Caco-2 (cell line): ENCODE measurements around the gene PURA. TPM values are rescaled to one million over a fixed set of nuclear protein-coding genes. Genes with fewer than 3 reads are reported as not detected.
A peak's percentile ranks its signal among the peaks of the same experiment; 100 is the strongest.

ENCODE experiments used
- BruUV-seq: library from RNA; stranded (reverse); fragments of 400-500 nt; replicated peaks from 2 replicates; lab custom pipeline; 2021; lab: Mats Ljungman, UMichigan
- CTCF ChIA-PET: fragments of 300-600 bp; sonication (Branson Sonifier 250); formaldehyde crosslinking; loops from one replicate; lab custom pipeline; 2022; ENCODE audit warnings: antibody characterized with exemption; lab: Charles Lee
- POLR2A ChIA-PET: fragments of 300-600 bp; sonication (Branson Sonifier 250); formaldehyde crosslinking; loops from one replicate; lab custom pipeline; 2022; ENCODE audit warnings: antibody characterized with exemption; lab: Charles Lee
- DNase-seq, 2 experiments: peaks; one replicate each; pipeline versions ENCODE4 v3.0.0 to v3.0.0-alpha.2; 2020 to 2022
- H3K27me3 ChIP-seq: replicated peaks from 2 replicates; pipeline ENCODE4 v1.6.0; 2011; ENCODE audit warnings: low read length; ENCODE audit not compliant: control insufficient read depth, insufficient read depth
- H3K36me3 ChIP-seq: 2 replicates; pipeline ENCODE4 v1.5.1; 2011; ENCODE audit warnings: low read length; ENCODE audit not compliant: control insufficient read depth, insufficient read depth
- H3K4me1 ChIP-seq: fragments of 250-450 bp; sonication (Bioruptor Pico); 2 replicates; pipeline ENCODE4 v1.5.1; 2020; ENCODE audit warnings: mild to moderate bottlenecking
- H3K4me3 ChIP-seq: 2 replicates; pipeline ENCODE4 v1.5.1; 2011; ENCODE audit warnings: low read depth, mild to moderate bottlenecking, control low read depth, low read length
- H3K9me3 ChIP-seq: fragments of 250-450 bp; sonication (Bioruptor Pico); 2 replicates; pipeline ENCODE4 v1.5.1; 2020; ENCODE audit warnings: mild to moderate bottlenecking, moderate library complexity
- H3K27ac Mint-ChIP-seq: one replicate; pipeline ENCODE4 v1.8.0; 2022; ENCODE audit warnings: mixed read lengths; ENCODE audit not compliant: unreplicated experiment
- H3K27me3 Mint-ChIP-seq: one replicate; pipeline ENCODE4 v1.8.0; 2022; ENCODE audit warnings: mixed read lengths; ENCODE audit not compliant: insufficient read depth, unreplicated experiment
- H3K36me3 Mint-ChIP-seq: one replicate; pipeline ENCODE4 v1.8.0; 2022; ENCODE audit warnings: mild to moderate bottlenecking, mixed read lengths; ENCODE audit not compliant: insufficient read depth, unreplicated experiment
- H3K4me1 Mint-ChIP-seq: one replicate; pipeline ENCODE4 v1.8.0; 2022; ENCODE audit warnings: low read depth, mixed read lengths; ENCODE audit not compliant: unreplicated experiment
- H3K4me3 Mint-ChIP-seq: one replicate; pipeline ENCODE4 v1.8.0; 2022; ENCODE audit warnings: mild to moderate bottlenecking, moderate library complexity, mixed read lengths; ENCODE audit not compliant: unreplicated experiment
- H3K9me3 Mint-ChIP-seq: one replicate; pipeline ENCODE4 v1.8.0; 2022; ENCODE audit warnings: mixed read lengths; ENCODE audit not compliant: unreplicated experiment
- CTCF ChIP-seq, 2 experiments: fragments of 200-600 bp in 1 of 2; IDR thresholded peaks; 1 replicate in 1 of 2; 2 replicates in 1 of 2; pipeline versions ENCODE4 v1.5.1 to v1.8.0; 2011 to 2022; ENCODE audit warnings: antibody characterized with exemption in 1 of 2, control low read depth in 1 of 2, inconsistent platforms in 1 of 2, low read depth in 1 of 2, low read length in 1 of 2, mild to moderate bottlenecking in 1 of 2, moderate library complexity in 1 of 2; ENCODE audit not compliant: insufficient read depth in 1 of 2, severe bottlenecking in 1 of 2, unreplicated experiment in 1 of 2
- intact Hi-C: fragments of 100-400 bp; cut with micrococcal nuclease; formaldehyde crosslinking; loops from one replicate; pipeline ENCODE4 v1.10.0; 2022; ENCODE audit not compliant: unreplicated experiment
- total RNA-seq: library from RNA; stranded (reverse); gene quantifications from 2 replicates; pipeline ENCODE4 v1.2.3, GENCODE V29; 2022

Gene PURA
- total RNA-seq, 1 experiment from 2014 or later = 14.5 TPM

- H3K36me3 Mint-ChIP-seq = peaks cover 26% of the 10 kb centered on the region
- TF ChIP-seq CTCF (IDR thresholded peaks at IDR 0.05; ENCODE audit: insufficient read depth in 1 of 2, low read depth in 1 of 2, low read length in 1 of 2, severe bottlenecking in 1 of 2, unreplicated experiment in 1 of 2) = no peak
- H3K27me3 Mint-ChIP-seq = no peaks in the 10 kb centered on the region
- no peaks in the 10 kb centered on the region for H3K9me3 Mint-ChIP-seq
- Histone ChIP-seq H3K4me1 (peaks cover 4% of the 10 kb centered on the region; the same call in 1 of the 2 replicates), H3K4me3 (peak overlapping the region; percentile 73), H3K27me3 (no peaks in the 10 kb centered on the region), H3K9me3 (no peaks in the 10 kb centered on the region), H3K36me3 (no peaks in the 10 kb centered on the region)
- peaks cover 14% of the 10 kb centered on the region for H3K4me1 Mint-ChIP-seq
- intact Hi-C loops = loop anchor here (2.0 to 10.0 kb wide), 3 partner anchors 33 to 464 kb away; partner anchors contain the start of gene CXXC5
- ChIA-PET POLR2A (no interaction called here), CTCF (interaction anchor here (0.7 to 1.2 kb wide), 4 partner anchors 8 to 1399 kb away, joined by 3 to 4 read pairs (median 3); no protein-coding TSS in a partner anchor)
- H3K4me3 Mint-ChIP-seq = peak overlapping the region; percentile 94
- TSS peak; percentile 62 for BruUV-seq
- DNase-seq = peak in 1 of 2 experiments; percentile 9
- H3K27ac Mint-ChIP-seq = peak overlapping the region; percentile 92
These were observed 4.7 kb upstream of the PURA start for GRCh38 chr5:140109018-140109758.

- H3K27me3 Mint-ChIP-seq = no peaks in the 10 kb centered on the region
- BruUV-seq = no TSS peak
- peak overlapping the region; percentile 94 for H3K4me3 Mint-ChIP-seq
These were observed 3.9 kb upstream of the PURA start for GRCh38 chr5:140109759-140110645.

More at GRCh38 chr5:140109759-140110645, 3.9 kb upstream of the PURA start:
- ChIA-PET CTCF (interaction anchor here (1.2 kb wide), 1 partner anchor 130 kb away, joined by 3 read pairs; no protein-coding TSS in a partner anchor), POLR2A (no interaction called here)
- H3K4me1 Mint-ChIP-seq = peaks cover 20% of the 10 kb centered on the region
- no peaks in the 10 kb centered on the region for H3K27me3 ChIP-seq
- DNase-seq = no peak
- no peak for TF ChIP-seq CTCF (IDR thresholded peaks at IDR 0.05; ENCODE audit: insufficient read depth in 1 of 2, low read depth in 1 of 2, low read length in 1 of 2, severe bottlenecking in 1 of 2, unreplicated experiment in 1 of 2)
- H3K27ac Mint-ChIP-seq = no peak overlapping the region
- intact Hi-C loops = loop anchor here (2.0 to 10.0 kb wide), 3 partner anchors 32 to 465 kb away; partner anchors contain the start of gene CXXC5
- H3K4me3 ChIP-seq = no peak overlapping the region
- peaks cover 4% of the 10 kb centered on the region; the same call in 1 of the 2 replicates for H3K4me1 ChIP-seq
- no peaks in the 10 kb centered on the region for H3K36me3 ChIP-seq
- no peaks in the 10 kb centered on the region for H3K9me3 Mint-ChIP-seq
- peaks cover 35% of the 10 kb centered on the region for H3K36me3 Mint-ChIP-seq
- H3K9me3 ChIP-seq = no peaks in the 10 kb centered on the region
